Measurements from ENCODE around the gene LYPD6.
"Not testable (repeated sequence)": the region's sequence is repeated elsewhere in the genome, so short reads cannot be mapped to it uniquely, and the experiment has no call there.

DNA sequence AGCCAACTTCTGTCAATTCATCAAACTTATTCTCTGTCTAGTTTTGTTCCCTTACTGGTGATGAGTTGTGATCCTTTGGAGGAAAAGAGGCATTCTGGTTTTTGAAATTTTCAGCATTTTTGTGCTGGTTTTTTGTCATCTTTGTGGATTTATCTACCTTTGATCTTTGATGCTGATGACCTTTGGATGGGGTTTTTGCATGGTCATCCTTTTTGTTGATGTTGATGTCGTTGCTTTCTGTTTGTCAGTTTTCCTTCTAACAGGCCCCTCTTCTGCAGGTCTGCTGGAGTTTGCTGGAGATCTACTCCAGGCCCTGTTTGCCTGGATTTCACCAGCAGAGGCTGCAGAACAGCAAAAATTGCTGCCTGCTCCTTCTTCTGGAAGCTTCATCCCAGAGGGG is 168.8 kb downstream of the LYPD6 start:
- TF ChIP-seq, protein P1, sequence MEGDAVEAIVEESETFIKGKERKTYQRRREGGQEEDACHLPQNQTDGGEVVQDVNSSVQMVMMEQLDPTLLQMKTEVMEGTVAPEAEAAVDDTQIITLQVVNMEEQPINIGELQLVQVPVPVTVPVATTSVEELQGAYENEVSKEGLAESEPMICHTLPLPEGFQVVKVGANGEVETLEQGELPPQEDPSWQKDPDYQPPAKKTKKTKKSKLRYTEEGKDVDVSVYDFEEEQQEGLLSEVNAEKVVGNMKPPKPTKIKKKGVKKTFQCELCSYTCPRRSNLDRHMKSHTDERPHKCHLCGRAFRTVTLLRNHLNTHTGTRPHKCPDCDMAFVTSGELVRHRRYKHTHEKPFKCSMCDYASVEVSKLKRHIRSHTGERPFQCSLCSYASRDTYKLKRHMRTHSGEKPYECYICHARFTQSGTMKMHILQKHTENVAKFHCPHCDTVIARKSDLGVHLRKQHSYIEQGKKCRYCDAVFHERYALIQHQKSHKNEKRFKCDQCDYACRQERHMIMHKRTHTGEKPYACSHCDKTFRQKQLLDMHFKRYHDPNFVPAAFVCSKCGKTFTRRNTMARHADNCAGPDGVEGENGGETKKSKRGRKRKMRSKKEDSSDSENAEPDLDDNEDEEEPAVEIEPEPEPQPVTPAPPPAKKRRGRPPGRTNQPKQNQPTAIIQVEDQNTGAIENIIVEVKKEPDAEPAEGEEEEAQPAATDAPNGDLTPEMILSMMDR (IDR thresholded peaks at IDR 0.05), result not testable (repeated sequence)
- not testable (repeated sequence) for TF ChIP-seq ELF1 (IDR thresholded peaks at IDR 0.05); SIN3A (IDR thresholded peaks at IDR 0.05; ENCODE audit: borderline replicate concordance, low read depth, low read length)
